WI38 (cell line): Measurements from ENCODE around the gene PAOX.

Source experiments
- H3K4me3 ChIP-seq: 2 replicates; pipeline ENCODE4 v1.5.1; 2011; ENCODE audit warnings: low read depth, mild to moderate bottlenecking, control low read depth, low read length
- TF ChIP-seq, protein P1 (sequence below): IDR thresholded peaks from 2 replicates; pipeline ENCODE4 v1.5.1; 2012; ENCODE audit warnings: low read depth, mild to moderate bottlenecking, control low read depth, low read length

The PAOX gene

DNA sequence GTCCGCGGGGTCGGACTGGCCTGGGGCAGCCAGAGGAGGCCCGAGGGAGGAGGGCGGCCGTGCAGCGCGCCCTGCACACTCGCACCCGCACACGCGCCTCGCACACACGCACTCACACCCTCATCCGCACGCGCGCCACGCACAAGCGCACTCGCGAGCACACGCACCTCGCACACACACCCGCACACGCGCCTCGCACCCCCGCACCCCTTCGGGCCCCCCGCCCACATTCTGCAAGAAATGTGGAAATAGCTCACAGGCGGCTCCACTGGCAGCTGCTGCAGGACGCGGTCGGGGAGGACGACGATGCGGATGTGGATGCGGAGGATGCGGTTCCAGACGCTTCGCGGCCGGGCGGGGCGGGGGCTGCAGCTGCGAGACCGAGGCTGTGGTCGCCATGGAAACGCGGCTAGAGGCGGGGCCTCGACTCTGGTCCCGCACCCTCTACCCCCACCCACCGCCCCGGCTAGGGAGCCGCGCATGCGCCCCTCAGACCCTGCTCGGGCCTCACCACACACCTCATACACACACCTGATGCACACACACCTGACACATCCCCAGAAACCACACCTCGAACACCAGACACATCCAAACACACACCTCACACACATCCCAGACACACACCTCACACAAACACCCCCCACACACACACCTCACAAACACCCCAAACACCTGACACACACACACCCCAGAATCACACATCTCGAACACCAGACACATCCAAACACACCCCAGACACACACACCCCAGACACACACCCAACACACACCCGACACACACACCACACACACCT lies 42.3 kb upstream of the PAOX start, which contains the start of gene CALY:
CALY (minus strand) TSS at position 320 of the 793 bp plus-strand sequence. CDS start 7,907 bp downstream, outside the sequence.
- TF ChIP-seq, protein P1, sequence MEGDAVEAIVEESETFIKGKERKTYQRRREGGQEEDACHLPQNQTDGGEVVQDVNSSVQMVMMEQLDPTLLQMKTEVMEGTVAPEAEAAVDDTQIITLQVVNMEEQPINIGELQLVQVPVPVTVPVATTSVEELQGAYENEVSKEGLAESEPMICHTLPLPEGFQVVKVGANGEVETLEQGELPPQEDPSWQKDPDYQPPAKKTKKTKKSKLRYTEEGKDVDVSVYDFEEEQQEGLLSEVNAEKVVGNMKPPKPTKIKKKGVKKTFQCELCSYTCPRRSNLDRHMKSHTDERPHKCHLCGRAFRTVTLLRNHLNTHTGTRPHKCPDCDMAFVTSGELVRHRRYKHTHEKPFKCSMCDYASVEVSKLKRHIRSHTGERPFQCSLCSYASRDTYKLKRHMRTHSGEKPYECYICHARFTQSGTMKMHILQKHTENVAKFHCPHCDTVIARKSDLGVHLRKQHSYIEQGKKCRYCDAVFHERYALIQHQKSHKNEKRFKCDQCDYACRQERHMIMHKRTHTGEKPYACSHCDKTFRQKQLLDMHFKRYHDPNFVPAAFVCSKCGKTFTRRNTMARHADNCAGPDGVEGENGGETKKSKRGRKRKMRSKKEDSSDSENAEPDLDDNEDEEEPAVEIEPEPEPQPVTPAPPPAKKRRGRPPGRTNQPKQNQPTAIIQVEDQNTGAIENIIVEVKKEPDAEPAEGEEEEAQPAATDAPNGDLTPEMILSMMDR: no peak
- peak within 1 kb of the TSS; percentile 43 for H3K4me3 ChIP-seq

DNA sequence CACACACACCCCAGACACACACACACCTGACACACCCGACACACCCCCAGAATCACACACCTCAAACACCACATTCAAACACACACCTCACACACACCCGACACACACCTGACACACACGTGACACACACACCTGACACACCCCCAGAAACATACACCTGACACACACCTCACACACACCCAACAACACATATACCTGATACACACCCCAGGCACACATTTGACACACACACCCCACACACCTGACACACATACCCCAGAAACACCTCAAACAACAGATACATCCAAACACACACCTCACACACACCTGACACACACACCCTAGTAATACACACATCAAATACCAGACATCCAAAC lies 41.7 kb upstream of the PAOX start:
- TF ChIP-seq, protein P1: no peak
- H3K4me3 ChIP-seq: no peak overlapping the region

DNA sequence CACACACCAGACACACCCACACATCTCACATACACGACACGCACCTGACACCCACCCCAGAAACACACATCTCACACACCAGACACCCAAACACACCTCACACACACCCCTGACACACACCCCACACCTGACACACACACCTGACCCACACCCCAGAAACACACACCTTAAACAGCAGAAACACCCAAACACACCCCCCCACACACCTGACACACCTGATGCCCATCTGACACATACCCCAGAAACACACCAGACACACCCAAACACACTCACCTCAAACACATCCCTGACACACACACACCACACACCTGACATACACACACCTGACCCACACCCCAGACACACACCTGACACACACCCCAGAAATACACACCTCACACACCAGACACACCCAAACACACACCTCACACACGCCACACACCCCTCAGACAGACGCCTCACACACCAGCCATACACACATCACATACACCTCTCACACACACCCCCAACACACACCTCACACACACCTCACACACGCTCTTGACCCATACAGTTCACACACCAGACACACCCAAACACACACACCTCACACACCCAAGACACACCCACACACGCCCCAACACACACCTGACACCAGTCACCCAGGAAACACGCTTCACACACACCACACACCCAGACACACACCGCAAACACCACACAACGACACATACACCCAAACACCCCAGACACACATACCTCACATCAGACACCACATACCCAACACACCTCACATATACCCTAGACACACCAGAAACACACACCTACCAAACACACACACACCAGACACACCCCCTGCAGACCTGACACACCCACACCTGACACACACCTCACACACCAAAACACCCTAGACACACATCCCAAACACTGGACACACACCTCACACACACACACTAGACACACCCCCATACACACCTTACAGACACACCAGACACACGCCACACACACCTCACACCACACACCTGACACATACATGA lies 40.7 kb upstream of the PAOX start:
- TF ChIP-seq, protein P1: no peak
- H3K4me3 ChIP-seq: no peak overlapping the region

DNA sequence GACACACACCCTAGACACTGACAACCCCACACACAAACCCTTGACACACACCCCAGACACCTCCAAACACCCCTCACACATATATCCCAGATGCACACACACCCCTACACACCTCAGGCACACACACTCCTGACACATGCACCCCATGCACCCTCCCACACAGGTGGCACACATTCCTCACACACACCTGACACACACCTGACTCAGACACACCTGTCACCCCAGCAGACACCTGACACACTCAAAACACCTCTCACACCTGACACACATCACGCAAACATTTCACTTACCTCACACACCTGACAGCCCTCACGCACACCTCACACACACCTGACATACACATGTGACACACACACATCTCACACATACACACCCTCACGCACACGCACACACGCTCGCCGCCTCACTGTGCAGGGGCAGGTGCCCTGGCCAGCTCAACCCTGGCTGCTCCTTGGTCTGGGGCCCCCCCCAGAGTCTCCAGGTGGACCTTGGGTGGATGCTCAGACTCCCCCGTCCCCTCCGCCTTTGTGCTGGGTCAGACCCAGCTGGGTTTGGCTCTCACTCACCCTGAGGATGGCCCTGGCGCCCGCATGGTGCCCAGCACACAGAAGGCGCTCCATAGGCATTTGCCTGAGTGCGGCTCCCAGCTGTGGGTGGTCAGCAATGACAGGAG lies 39.2 kb upstream of the PAOX start:
- no peak overlapping the region for H3K4me3 ChIP-seq
- TF ChIP-seq, protein P1: no peak

DNA sequence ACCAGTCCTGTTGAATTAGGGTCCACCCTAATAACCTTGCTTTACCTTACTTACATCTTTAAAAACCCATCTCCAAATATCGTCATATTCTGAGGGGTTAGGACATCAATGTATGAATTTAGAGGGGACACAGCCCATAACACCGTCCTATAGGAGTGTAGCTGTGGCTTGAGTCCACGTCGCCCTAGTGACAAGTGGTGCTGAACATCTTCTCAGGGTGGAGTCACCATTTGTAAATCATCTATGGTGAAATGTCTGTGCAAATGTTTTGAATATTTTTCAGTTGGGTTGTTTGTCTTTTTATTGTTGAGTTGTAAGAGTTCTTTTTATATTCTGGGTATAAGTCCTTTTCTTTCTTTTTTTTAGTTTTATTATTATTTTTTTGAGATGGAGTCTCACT lies 37.1 kb upstream of the PAOX start:
- H3K4me3 ChIP-seq: no peak overlapping the region
- TF ChIP-seq, protein P1: no peak

DNA sequence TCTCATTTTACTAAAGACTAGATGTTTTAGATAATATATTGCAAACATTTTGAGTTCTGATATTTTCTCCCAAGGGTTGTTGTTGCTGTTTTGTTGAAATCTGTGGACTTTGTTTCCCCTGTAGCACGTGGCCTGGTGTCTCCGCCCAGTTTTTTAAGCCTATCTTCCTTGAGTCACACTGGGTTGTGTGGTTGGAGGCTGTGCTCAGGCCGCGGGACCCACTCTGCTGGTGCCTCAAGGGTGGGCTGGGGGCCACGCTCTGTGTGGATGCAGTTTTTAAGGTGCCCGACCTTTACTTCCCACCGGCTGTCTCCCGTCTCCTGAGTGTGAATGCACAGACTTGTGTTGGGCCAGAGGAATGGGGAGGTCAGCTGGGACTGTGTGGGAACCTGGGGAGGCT lies 36.1 kb upstream of the PAOX start:
- TF ChIP-seq, protein P1: no peak
- no peak overlapping the region for H3K4me3 ChIP-seq
